ENCODE measurements around the gene MVD.
"Not testable (repeated sequence)": the region's sequence is repeated elsewhere in the genome, so short reads cannot be mapped to it uniquely, and the experiment has no call there.

GRCh38 chr16:88609426-88609825 lies 53.5 kb downstream of the MVD start:
- TF ChIP-seq CTCF (conservative IDR thresholded peaks at IDR 0.05 in 1 of 2, IDR thresholded peaks at IDR 0.05 in 1 of 2; ENCODE audit: extremely low read depth in 1 of 2, insufficient read depth in 1 of 2, low read depth in 1 of 2, low read length in 2 of 2); EZH2 (IDR thresholded peaks at IDR 0.05; ENCODE audit: borderline replicate concordance, low read length): not testable (repeated sequence)
